Progenitor cell of endocrine pancreas (in vitro differentiated cells): ENCODE measurements around the gene TFEB. TPM values are rescaled to one million over a fixed set of nuclear protein-coding genes. Genes with fewer than 3 reads are reported as not detected.

Experiments used
- DNase-seq: peaks from one replicate; pipeline ENCODE4 v3.0.0; 2021; ENCODE audit warnings: low spot score; ENCODE audit not compliant: unreplicated experiment
- H3K27ac Mint-ChIP-seq: 2 replicates; pipeline ENCODE4 v1.8.0; 2021; ENCODE audit warnings: mild to moderate bottlenecking, moderate library complexity, mixed read lengths
- H3K27me3 Mint-ChIP-seq: 2 replicates; pipeline ENCODE4 v1.8.0; 2021; ENCODE audit warnings: mixed read lengths
- H3K36me3 Mint-ChIP-seq: 2 replicates; pipeline ENCODE4 v1.8.0; 2022; ENCODE audit warnings: mixed read lengths; ENCODE audit not compliant: insufficient read depth
- H3K4me1 Mint-ChIP-seq: 2 replicates; pipeline ENCODE4 v1.8.0; 2021; ENCODE audit warnings: low read depth, mixed read lengths
- H3K4me3 Mint-ChIP-seq: 2 replicates; pipeline ENCODE4 v1.8.0; 2021; ENCODE audit warnings: low read depth, mild to moderate bottlenecking, moderate library complexity, mixed read lengths
- H3K9me3 Mint-ChIP-seq: 2 replicates; pipeline ENCODE4 v1.8.0; 2021; ENCODE audit warnings: low read depth, mixed read lengths
- total RNA-seq: library from RNA; stranded (reverse); gene quantifications from 2 replicates; pipeline ENCODE4 v1.2.1, GENCODE V29; 2021
- TF ChIP-seq, protein P1 (sequence below): fragments of 200-600 bp; sonication (generic); IDR thresholded peaks from one replicate; pipeline ENCODE4 v1.5.0; 2021; ENCODE audit warnings: antibody characterized with exemption, mild to moderate bottlenecking; ENCODE audit not compliant: unreplicated experiment

TFEB gene
- total RNA-seq, 1 donor from 2014 or later = 0.48 TPM

DNA sequence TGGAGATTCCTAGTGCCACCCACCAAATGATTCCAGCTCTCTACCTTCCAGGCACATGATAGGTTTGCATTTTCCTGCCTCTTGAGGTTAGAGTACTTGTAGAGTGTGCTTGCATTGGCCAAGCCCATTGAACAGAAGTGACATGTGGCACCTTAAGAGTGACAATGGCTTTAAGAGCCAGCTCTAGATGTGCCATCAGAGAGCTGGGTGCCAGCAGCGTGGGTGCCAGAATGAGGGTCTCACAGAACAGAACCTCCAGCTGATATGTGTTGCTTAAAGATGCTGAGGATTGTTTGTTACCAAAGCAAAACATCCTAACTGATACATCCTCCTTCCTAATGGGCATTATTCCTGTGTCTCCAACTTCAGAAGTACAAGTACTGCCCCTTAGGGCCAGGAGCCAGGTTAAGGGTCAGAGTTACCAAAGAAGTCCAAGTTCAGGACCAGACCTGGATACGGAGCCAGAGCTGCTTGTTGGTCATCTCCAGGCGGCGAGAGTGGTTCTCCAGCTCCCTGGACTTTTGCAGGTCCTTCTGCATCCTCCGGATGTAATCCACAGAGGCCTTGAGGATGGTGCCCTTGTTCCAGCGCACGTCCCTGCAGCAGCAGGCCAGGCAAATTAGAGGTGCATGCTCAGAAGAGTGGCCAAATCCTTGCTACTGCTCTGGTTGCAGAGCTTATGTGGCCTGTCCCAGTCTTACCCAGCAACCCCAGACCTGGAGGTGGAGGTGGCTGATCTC, 49.6 kb downstream of the TFEB start:
- Mint-ChIP-seq H3K4me1 (peaks cover 2% of the 10 kb centered on the region), H3K9me3 (no peaks in the 10 kb centered on the region), H3K27ac (no peak overlapping the region), H3K27me3 (peaks cover 30% of the 10 kb centered on the region), H3K4me3 (no peak overlapping the region), H3K36me3 (no peaks in the 10 kb centered on the region)
- DNase-seq = no peak
- TF ChIP-seq, protein P1, sequence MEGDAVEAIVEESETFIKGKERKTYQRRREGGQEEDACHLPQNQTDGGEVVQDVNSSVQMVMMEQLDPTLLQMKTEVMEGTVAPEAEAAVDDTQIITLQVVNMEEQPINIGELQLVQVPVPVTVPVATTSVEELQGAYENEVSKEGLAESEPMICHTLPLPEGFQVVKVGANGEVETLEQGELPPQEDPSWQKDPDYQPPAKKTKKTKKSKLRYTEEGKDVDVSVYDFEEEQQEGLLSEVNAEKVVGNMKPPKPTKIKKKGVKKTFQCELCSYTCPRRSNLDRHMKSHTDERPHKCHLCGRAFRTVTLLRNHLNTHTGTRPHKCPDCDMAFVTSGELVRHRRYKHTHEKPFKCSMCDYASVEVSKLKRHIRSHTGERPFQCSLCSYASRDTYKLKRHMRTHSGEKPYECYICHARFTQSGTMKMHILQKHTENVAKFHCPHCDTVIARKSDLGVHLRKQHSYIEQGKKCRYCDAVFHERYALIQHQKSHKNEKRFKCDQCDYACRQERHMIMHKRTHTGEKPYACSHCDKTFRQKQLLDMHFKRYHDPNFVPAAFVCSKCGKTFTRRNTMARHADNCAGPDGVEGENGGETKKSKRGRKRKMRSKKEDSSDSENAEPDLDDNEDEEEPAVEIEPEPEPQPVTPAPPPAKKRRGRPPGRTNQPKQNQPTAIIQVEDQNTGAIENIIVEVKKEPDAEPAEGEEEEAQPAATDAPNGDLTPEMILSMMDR = no peak

DNA sequence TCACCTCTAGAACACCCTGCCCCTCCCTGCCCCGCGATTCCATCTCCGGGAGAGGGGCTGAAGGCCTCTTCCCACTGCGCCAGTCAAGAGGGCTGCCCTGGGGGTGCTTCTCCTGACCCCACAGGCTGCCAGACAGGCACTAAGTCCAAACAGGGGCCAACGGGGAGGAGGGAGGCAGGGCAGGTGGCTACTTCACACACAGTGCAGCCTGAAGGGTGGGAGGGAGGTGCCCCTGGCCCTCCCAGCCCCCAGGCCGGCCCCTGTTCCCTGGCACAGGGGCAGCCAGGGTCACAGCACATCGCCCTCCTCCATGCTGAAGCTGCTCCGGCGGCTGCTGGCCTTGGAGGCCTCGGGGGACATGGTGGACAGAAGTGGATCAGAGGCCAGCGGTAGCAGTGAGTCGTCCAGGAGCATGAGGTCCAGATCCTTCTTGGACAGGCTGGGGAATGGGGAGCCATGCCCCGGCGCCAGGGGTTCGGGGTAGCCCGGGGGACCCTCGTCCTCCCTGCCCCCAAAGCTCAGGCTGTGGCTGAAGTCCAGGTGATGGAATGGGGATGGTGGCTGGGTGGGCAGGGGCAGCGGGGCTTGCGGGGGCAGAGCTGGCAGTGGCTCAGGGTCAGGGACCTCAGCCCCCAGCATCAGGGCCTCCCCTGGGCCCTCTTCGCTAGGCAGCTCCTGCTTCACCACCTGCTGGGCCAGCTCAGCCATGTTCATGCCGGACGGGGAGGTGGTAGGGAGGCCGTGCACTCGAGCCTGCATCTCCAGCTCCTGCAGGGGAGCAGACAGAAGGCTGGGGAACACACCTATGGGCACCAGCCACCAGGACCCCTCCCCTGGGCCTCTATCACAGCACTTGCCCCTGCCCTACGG, 50.9 kb downstream of the TFEB start:
- Mint-ChIP-seq H3K9me3 (no peaks in the 10 kb centered on the region), H3K4me3 (no peak overlapping the region), H3K27ac (no peak overlapping the region), H3K4me1 (peaks cover 2% of the 10 kb centered on the region), H3K27me3 (peaks cover 18% of the 10 kb centered on the region), H3K36me3 (no peaks in the 10 kb centered on the region)
- DNase-seq = no peak
- TF ChIP-seq, protein P1 = no peak

DNA sequence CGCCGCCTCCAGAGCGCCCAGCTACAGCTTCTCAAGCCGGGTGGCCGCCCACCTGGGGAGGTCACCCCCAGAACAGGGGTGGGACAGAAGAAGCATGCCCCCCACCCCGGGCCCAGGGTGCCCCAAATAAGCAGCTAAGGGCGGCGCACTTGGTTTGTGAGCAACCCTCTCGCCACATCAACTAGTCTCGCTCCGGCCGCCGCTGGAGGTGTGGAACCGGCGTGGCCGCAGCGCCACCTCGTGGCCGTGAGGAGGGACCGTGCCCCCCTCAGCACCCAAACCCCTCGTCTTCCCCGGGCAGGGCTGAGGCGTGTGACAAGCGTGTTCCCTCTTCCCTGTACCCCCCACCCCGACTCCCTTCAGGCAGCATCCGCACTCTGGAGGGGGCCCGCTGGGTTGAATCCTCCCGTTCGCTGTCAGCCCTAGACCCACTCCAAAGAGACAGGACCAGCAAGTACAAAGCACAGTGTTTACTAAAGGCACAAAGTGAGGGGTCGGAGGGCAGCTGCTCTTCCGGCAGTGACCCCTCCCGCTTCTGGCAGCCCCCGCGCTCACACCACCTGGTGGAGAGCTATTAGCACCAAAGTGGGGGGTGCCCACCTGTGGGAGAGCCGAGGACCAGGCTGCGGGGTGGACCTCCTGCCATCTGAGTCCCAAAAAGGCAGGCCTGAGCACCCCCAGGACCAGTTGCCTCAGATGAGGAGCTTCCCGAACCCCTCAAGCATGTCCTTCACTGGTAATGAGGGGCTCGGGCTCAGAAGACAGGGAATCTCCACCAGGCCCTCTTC, 51.7 kb downstream of the TFEB start:
- DNase-seq = peak; percentile 76
- Mint-ChIP-seq H3K27ac (no peak overlapping the region), H3K4me3 (peak overlapping the region; percentile 41), H3K36me3 (no peaks in the 10 kb centered on the region), H3K4me1 (peaks cover 2% of the 10 kb centered on the region), H3K9me3 (no peaks in the 10 kb centered on the region), H3K27me3 (peaks cover 15% of the 10 kb centered on the region)
- TF ChIP-seq, protein P1 = peak; percentile 97

DNA sequence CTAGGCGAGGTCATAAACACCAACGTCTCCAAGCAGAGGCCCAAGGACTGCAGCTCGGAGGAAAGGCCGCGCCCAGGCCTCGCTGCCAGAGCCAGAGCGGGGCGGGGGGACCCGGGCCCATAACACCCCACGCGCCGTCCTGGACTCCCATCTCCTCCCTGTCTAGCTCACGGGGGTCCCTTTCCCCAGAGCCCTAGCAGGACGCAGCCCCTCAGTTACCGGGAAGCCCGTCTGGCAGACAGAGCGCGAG, 52.2 kb downstream of the TFEB start:
- no peaks in the 10 kb centered on the region for H3K36me3 Mint-ChIP-seq
- TF ChIP-seq, protein P1 = no peak
- H3K27me3 Mint-ChIP-seq = peaks cover 15% of the 10 kb centered on the region
- H3K27ac Mint-ChIP-seq = no peak overlapping the region
- peaks cover 2% of the 10 kb centered on the region for H3K4me1 Mint-ChIP-seq
- no peaks in the 10 kb centered on the region for H3K9me3 Mint-ChIP-seq
- peak overlapping the region; percentile 41 for H3K4me3 Mint-ChIP-seq
- no peak for DNase-seq

DNA sequence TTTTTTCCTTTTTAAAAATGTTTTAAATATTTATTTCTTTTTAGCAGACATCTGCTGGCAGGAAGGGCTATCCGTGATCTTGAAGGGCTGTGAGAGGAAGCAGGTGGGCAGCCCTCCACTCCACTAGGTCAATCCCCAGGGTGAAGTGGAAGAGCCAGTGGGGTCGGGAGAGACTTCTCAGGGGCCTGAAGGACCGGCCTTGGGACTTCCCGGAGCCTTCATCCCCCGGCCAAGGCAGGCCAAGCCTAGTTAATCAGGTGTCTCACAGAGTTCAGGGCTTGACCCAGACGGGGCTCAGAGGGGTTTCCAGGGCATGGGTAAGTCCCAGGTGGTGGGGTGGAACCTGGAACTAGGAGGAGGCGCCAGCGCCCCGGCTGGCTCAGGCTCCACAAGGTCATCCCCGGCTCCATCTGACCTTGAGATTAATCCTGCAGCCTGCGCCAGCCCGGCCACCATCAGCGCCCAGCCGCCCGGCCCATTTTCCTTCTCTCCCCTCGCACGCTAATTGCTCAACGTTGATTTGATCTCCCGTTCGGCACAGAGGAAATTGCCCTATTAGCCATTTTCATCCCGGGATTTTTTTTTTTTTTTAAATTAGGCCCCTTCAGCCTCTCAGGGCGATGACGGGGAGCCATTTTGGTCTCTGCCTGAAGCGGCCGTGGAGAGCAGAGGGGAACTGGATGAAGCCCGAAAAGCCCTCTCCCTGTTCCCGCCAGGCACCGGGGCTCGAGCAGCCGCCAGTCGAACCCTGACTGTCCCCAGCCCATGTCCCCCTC, 52.7 kb downstream of the TFEB start:
- H3K9me3 Mint-ChIP-seq = no peaks in the 10 kb centered on the region

More for the DNA sequence above, 52.7 kb downstream of the TFEB start:
- no peak overlapping the region for H3K27ac Mint-ChIP-seq
- TF ChIP-seq, protein P1 = no peak
- no peaks in the 10 kb centered on the region for H3K36me3 Mint-ChIP-seq
- no peak overlapping the region for H3K4me3 Mint-ChIP-seq
- peaks cover 2% of the 10 kb centered on the region for H3K4me1 Mint-ChIP-seq
- peaks cover 13% of the 10 kb centered on the region for H3K27me3 Mint-ChIP-seq
- no peak for DNase-seq
